Nephron (organoid): Measurements from ENCODE around the gene BTBD9.

Source experiments
- H3K27ac Mint-ChIP-seq, 3 experiments: 2 replicates each; pipeline ENCODE4 v1.8.0; 2020; ENCODE audit warnings: mixed read lengths in 3 of 3, mild to moderate bottlenecking in 2 of 3, moderate library complexity in 1 of 3
- H3K27me3 Mint-ChIP-seq: 2 replicates; pipeline ENCODE4 v1.8.0; 2021; ENCODE audit warnings: low read depth, mild to moderate bottlenecking, moderate library complexity, mixed read lengths
- H3K36me3 Mint-ChIP-seq: 2 replicates; pipeline ENCODE4 v1.8.0; 2020; ENCODE audit warnings: low read depth, mixed read lengths
- H3K4me1 Mint-ChIP-seq: 2 replicates; pipeline ENCODE4 v1.8.0; 2020; ENCODE audit warnings: mixed read lengths
- H3K4me3 Mint-ChIP-seq, 3 experiments: 2 replicates each; pipeline ENCODE4 v1.8.0; 2020; ENCODE audit warnings: mild to moderate bottlenecking in 3 of 3, mixed read lengths in 3 of 3, moderate library complexity in 2 of 3
- H3K9me3 Mint-ChIP-seq: 2 replicates; pipeline ENCODE4 v1.8.0; 2020; ENCODE audit warnings: mixed read lengths
- TF ChIP-seq, protein P1 (sequence below), 3 experiments: fragments of 200-600 bp; sonication (generic); IDR thresholded peaks; one replicate each; pipeline ENCODE4 v1.5.0; 2021; ENCODE audit warnings: antibody characterized with exemption in 3 of 3; ENCODE audit not compliant: unreplicated experiment in 3 of 3

The BTBD9 gene

DNA sequence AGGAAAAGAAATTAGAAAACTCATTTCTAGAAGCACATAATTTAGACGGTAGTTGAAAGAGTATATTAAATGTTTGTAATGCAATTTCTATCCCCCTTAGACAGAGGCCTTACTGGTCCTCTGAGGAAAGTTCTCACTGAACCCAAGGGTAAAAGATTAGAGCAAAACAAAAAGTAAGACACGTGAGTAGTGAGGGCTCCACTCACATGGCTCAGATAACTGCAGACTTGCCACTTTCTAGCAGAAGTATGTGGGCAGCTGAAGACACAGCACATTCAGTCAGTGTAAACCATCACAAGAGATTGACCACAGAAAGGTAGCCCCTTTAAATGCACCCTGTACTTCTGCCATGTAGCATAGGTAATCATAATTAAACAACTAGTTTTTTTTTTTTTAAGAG, 193.8 kb downstream of the BTBD9 start:
- Mint-ChIP-seq H3K27me3 (no peaks in the 10 kb centered on the region), H3K36me3 (peaks cover 6% of the 10 kb centered on the region), H3K9me3 (peaks cover 14% of the 10 kb centered on the region), H3K4me1 (peaks cover 16% of the 10 kb centered on the region), H3K4me3 (no peak overlapping the region), H3K27ac (no peak overlapping the region)
- TF ChIP-seq, protein P1, sequence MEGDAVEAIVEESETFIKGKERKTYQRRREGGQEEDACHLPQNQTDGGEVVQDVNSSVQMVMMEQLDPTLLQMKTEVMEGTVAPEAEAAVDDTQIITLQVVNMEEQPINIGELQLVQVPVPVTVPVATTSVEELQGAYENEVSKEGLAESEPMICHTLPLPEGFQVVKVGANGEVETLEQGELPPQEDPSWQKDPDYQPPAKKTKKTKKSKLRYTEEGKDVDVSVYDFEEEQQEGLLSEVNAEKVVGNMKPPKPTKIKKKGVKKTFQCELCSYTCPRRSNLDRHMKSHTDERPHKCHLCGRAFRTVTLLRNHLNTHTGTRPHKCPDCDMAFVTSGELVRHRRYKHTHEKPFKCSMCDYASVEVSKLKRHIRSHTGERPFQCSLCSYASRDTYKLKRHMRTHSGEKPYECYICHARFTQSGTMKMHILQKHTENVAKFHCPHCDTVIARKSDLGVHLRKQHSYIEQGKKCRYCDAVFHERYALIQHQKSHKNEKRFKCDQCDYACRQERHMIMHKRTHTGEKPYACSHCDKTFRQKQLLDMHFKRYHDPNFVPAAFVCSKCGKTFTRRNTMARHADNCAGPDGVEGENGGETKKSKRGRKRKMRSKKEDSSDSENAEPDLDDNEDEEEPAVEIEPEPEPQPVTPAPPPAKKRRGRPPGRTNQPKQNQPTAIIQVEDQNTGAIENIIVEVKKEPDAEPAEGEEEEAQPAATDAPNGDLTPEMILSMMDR (IDR thresholded peaks at IDR 0.05; ENCODE audit: unreplicated experiment in 3 of 3), result no peak

DNA sequence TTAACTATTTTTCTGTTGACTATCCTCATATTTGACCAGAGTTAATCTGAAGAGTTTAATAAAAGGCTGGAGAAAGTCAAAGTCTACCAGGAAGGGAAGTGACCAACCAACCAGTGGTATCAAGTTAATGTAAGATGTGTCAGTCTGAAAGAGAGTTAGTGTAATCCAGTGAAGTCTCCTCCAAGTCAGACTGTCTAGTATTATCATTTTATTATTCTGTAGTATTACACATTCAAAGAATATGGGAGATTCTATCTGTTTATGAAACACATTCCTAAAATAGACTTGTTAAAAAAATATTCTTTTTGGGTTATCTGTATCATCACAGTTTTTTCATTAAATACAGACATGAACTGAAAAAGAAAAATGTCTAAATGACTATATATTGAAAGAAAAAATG, 194.4 kb downstream of the BTBD9 start:
- Mint-ChIP-seq H3K27me3 (no peaks in the 10 kb centered on the region), H3K27ac (no peak overlapping the region), H3K4me1 (peaks cover 16% of the 10 kb centered on the region), H3K36me3 (peaks cover 6% of the 10 kb centered on the region), H3K4me3 (no peak overlapping the region), H3K9me3 (peaks cover 14% of the 10 kb centered on the region)
- TF ChIP-seq, protein P1 (IDR thresholded peaks at IDR 0.05; ENCODE audit: unreplicated experiment in 3 of 3), result no peak

DNA sequence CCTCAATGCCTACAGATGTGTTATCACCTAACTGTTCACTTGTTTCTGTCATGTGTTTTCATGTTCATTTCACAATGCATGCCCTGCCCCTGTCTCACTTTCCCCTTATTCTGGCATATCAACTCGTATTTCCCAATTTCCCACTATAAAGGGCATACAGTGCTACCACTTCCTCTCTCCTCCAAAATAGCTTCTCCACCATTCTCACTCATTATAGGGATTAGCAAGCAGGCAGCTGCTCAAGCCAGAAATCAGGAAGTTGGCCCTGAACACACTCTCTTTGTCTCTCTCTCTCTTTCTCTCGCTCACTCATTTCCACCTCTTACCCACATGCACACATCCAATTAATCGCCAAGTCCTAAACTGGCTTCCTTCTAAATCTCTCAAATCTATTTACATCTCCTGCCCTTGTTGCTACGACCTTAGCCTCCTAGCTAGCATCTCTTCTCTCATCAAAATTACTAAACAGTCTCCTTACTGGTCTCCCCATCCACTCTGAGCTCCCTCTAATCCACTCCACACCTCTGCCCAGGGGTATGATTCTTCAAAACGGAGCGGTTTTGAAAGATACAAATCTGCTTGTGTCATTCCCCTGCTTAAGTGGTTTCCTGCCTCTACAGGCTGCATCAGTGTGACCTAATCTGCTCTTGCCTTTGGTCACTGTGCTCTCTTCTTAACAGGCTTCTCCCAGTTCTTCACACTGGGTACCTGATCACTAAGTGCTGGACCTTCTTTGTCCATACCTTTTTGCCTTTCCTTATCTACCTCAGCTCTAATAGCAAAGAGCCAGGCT, 196.2 kb downstream of the BTBD9 start:
- Mint-ChIP-seq H3K4me3 (no peak overlapping the region), H3K4me1 (peaks cover 22% of the 10 kb centered on the region), H3K27me3 (no peaks in the 10 kb centered on the region), H3K36me3 (no peaks in the 10 kb centered on the region), H3K27ac (no peak overlapping the region), H3K9me3 (peaks cover 2% of the 10 kb centered on the region)
- TF ChIP-seq, protein P1 (IDR thresholded peaks at IDR 0.05; ENCODE audit: unreplicated experiment in 3 of 3), result no peak

DNA sequence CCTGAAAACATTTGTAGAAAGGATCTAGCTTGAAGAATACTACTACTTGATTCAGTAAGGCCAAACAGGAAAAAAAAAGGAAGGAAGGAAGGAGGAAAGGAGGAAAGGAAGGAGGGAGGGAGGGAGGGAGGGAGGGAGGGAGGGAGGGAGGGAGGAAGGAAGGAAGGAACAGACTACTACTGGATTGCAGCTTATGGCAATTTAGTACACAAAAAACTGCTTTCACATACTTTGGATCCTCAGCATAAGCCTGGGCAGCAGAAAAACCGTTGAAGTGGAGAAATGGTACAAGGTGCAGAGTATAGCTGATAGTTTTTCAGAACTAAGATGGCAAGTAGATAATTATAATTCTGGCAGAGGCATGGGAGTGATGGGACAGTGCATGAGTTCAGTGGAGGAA, 201.6 kb downstream of the BTBD9 start:
- TF ChIP-seq, protein P1 (IDR thresholded peaks at IDR 0.05; ENCODE audit: unreplicated experiment in 3 of 3), result no peak
- H3K4me3 Mint-ChIP-seq, result no peak overlapping the region
- no peaks in the 10 kb centered on the region for H3K27me3 Mint-ChIP-seq
- H3K4me1 Mint-ChIP-seq, result peaks cover 22% of the 10 kb centered on the region
- H3K9me3 Mint-ChIP-seq, result peaks cover 1% of the 10 kb centered on the region
- no peaks in the 10 kb centered on the region for H3K36me3 Mint-ChIP-seq
- peak overlapping the region; percentile 6 to 64 (median 8) for H3K27ac Mint-ChIP-seq

DNA sequence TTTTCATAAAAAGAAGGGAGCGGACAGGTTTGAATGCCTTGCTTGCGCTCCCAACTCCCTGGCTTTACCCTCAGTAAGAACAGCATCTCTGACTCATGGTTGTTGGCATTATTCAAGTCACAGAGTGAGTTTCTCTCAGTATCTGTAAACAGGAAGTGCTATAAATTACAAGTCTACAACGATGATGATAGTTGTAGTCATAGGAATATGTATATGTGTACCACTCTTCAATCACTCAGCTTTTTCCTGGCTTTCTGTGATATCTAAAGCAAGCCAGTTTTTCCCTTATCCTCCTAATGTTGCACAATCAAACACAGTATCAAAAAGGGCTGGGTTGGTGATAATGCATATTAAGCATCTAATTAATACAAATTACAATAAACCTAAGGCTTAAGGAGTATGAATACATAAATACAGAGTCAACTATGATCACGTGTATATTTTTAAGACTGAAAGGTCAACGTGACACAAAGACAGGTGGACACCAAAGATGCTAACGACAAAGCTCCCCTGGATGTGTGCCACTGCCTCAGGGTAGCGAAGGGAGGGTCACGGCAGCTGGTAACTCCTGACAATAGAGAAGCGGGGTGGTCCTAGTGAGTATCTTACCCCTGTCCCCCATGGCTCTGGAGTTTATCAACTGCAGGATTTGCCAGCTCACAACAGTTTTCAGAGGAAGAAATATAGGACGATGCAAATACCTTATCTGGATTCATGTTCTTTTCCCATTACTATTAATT, 202.8 kb downstream of the BTBD9 start:
- Mint-ChIP-seq H3K36me3 (no peaks in the 10 kb centered on the region), H3K9me3 (peaks cover 6% of the 10 kb centered on the region), H3K27ac (no peak overlapping the region), H3K4me3 (no peak overlapping the region), H3K27me3 (no peaks in the 10 kb centered on the region), H3K4me1 (peaks cover 22% of the 10 kb centered on the region)
- TF ChIP-seq, protein P1 (IDR thresholded peaks at IDR 0.05; ENCODE audit: unreplicated experiment in 3 of 3), result no peak
